Inflammatory macrophage treated with lipopolysaccharide for 1 hour (primary cell): ENCODE data around the gene ALX3.
"Not testable (repeated sequence)": the region's sequence is repeated elsewhere in the genome, so short reads cannot be mapped to it uniquely, and the experiment has no call there.

Experiments
- DNase-seq, 2 donors: peaks; one replicate each; pipeline ENCODE4 v3.0.0-alpha.2; 2020 to 2022

The ALX3 gene

DNA sequence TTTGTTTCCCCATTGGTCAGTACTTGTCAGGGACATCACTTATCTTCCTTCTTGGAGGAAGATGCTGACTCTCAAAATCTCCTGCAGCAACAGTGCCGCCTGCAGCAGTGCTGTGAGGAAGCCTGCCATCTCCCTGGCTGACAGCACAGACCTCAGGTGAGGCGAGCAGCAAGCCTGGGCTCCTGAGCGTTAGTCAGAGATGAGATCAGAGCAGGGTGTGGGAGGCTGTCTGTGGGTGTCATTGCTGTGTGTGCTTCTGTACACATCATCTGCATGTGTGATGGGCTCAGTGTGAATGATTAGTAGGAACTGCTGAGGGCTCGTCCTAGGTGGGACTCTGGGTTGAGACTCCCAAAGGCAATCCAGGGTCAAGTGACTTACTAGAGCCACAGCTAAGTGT lies 29.9 kb downstream of the ALX3 start:
- peak in 1 of 2 donors; percentile 69 for DNase-seq

DNA sequence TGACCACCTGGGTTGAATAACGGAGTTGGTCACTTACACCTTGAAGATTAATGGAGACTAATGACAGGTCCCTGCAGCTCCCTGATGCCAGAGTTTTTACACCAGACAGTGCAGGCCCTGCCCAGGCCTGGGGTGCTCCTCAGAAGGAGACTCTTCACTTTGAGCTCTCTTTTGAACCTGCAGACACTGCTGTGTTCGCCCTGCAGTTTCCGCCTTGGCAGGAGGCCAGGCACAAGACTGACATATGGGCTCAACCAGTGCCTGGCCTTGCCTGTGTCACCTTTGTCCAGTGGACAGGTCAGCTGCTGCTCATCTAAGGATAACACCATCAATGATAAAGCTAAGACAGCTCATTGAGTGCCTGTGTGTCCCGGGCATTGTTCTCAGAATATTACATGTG lies 30.8 kb downstream of the ALX3 start:
- no peak for DNase-seq

DNA sequence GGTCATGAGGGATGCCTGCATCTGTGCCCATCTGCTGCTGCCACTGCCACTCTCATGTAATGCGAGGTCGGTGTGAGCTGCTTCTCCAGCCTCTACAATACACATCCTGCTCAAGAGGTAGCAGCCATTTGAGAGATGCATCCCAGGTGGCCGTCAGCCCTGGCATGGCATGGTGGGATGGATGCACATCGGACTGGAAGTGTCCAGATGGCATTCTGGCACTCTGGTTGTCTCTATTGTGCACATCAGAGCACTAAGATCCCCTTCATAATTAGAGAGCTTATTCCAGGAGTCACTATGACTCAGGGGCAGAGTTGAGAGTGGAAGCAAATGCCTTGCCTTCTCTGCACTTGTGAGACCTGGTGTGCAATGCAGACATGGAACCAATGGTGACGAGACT lies 32.2 kb downstream of the ALX3 start:
- DNase-seq: no peak

DNA sequence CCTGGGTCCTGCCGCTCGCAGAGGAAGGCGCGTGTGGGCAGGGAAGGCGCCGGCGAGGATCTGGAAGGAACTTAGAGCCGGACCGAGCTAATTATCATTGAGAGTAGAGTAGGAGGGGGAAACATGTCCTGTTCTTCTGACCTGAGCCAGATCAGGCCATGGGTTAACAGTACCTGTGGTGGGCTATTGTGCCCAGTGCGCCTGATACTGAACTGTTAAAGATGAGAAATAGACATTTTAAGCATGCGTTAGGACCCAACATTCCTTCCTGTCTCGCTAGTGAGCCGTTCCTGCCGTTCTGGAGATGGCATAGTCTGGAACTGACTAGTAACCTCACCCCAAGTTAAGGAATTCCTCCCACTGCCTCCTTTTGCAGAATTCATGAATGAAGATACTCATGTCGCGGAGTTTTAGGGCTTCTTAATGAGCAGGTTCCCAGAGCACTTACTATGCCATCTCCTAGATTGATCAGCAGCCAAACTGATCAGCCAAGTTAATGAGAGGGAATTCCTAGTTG lies 35.2 kb downstream of the ALX3 start:
- no peak for DNase-seq

DNA sequence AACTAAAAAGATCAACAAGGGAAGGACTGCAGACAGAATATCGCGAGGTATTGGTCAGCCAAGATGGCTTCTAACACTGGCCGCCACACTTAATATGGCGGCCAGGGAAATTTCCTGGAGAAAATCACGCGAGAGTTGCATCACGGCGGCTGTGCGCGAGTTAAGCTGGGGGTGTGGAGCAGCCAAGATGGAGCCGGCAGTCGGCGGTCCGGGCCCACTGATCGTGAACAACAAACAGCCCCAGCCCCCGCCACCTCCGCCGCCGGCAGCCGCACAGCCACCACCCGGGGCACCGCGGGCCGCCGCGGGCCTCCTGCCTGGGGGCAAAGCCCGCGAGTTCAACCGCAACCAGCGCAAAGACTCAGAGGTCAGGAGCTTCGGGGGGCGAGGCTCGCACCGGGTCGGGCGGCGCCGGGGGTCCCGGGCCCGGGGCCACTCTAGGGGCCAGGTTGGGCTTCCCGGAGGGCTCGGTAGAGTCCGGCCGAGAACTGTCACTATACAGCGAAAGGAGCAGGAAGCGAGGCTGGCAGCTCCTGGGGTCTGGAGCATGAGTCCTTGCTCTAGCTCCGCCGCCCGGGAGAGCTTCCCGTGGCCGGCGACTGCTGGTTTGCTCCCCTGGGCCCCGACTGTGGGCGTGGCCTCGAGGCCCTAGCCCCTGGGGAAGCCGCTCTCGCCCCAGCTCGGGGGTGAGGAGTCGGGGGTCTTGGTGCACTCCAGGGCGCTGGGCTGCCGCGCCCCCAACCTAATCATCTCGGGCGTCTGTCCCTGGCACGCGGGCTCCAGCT lies 35.8 kb downstream of the ALX3 start, which contains the start of gene STRIP1:
STRIP1 (plus strand) TSS at position 174 of the 785 bp plus-strand sequence; CDS start at position 188, 14 bp downstream.
- peak; percentile 95 to 99 for DNase-seq

DNA sequence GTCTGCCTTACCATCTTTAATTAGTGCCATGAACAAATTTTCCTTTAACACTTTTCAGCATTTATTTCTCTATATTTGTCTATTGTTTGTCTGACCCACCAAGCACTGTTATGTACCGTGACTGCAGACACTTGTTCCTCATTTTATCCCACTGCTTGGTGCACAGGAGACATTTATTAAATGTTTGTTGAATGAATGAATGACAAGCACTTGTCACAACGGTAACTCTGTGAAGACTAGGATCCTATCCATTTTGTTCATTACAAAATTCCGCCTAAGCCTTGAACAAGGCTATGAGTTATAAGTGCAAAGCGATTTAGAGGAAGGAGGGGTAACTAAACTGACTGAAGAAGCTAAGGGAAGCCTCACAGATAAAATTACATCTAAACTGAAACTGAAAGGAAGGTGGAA lies 36.4 kb downstream of the ALX3 start:
- no peak for DNase-seq

DNA sequence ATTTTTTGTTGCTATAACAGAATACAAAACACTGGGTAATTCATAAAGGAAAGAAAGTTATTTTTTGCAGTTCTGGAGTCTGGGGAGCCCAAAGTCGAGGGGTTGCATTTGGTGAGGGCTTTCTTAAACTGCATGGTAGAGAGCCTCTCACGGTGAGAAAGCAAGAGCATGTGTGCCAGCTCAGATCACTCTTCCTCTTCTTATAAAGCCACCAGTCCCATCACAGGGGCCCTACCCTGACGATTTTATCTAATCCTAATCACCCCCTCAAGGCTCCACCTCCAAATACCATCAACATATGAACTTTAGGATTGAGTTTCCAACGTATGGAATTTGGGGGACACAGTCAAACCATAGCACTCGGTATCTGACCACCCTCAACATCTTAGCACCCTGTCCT lies 37.1 kb downstream of the ALX3 start:
- DNase-seq: no peak

DNA sequence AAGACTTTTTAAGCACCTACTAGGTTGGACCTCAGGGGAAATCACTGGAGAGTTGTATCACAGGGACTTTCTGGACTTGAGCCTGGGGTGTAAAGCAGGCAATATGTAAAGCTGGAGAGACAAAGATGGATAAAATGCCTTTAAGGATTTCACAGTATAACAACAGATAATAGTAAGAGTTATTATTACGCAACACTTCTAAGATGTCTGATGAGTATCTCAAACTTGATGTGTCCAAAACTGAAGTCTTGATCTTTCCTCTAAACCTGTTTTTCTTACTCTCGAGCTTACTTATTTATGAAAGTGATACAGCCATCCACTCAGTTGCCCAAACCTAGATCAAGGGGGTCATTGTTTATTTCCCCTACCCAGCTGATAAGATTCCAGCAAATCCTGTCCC lies 38.1 kb downstream of the ALX3 start:
- DNase-seq: no peak

DNA sequence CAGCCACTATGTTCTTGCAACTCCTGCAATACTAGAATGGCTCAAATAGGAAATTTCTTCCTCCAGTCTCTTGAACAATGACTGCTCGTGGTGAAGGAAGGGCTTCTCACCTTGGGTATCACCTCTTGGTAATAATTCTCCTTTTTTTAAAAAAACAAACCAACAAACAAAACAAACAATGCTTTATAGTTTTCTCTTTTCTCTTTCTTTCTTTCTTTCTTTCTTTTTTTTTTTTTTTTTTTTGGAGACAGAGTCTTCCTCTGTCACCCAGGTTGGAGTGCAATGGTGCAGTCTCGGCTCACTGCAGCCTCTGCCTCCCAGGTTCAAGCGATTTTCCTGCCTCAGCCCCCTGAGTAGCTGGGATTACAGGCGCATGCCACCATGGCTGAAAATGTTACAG lies 39.8 kb downstream of the ALX3 start:
- not testable (repeated sequence) for DNase-seq

DNA sequence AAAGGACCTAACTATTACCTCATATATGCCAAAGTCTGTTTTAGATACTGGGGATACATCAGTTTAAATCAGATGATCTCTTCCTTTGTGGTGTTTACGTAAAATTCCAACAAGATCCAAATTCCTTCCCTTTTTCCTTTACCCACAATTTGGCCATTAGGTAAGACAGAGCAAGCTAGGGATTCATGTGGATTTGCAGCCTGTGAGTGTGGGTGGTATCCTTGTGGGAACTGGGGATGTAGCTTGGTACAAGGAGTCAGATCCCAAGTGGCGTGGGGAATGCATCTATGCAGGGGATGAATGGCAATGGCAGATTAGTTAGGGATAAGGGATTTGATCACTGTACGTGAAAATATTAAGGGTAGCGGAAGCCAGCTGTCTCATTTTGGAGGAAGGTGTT lies 45.9 kb downstream of the ALX3 start:
- DNase-seq: no peak

DNA sequence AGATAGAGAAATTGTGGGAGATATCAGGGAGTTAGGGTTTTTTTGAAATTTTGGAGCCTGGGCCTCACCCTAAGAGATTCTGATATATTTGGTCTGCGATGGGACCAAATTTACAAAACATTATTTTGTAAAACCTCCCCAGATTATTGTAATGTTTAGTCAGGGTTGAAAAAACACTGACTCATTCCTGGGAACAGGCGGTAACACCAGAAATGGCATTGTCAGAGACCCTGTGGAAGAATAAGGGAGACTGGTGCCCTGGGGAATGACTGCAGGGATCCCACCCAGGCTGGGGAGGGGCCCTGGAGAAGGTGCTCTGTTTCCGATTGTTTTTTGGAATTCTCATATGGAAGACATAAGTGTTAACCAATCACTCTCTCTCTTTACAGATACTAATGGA lies 49.2 kb downstream of the ALX3 start:
- no peak for DNase-seq

DNA sequence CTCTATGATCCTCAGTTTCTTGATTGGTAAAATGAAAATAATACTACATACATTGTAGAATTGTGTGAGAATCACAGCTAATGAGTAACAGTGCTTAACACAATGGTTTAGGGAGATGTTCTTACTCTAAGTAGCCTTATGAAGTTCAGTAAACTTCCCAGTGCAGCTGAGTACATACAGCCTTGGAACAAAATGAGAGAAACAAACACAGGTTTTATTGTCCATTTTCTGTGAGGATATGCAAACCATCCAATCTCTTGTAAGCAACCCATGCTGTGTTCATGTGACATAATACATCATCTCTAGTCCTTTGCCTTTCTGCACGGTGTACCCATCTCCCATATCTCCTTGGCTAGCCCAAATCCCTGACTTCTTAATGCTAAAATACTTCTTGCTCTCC lies 50.7 kb downstream of the ALX3 start:
- DNase-seq: no peak

DNA sequence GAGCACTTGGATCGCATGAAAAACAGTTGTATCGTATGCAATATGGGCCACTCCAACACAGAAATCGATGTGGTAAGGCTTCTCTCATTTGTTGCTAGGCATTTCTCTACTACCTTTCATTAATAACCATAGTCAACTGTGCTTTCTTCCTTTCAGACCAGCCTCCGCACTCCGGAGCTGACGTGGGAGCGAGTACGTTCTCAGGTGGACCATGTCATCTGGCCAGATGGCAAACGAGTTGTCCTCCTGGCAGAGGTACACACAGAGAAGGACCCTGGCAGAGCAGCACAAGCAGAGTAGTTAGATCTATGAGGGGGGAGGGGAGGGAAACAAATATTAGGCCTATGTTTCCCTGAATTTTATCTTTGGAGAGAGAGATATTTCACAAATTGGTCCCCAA lies 52.1 kb downstream of the ALX3 start:
- no peak for DNase-seq

DNA sequence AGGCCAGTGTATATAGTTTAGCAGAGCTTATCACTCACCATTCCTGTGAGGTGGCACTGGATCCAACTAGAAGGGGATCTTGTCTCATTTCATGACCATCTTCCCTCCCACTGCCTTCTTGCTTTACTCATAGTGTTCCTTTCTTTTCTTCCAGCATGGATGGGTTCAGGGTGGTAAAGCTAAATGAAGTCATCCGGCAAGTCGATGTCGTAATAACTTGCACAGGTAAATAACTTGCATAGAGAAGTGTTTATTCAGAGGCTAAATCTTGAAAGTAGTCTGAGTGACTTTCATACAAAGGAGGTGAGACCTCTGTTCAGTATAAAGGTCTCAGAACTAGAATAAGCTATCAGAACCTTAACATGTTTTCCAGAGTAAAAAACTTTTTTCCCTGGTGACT lies 52.7 kb downstream of the ALX3 start:
- DNase-seq: no peak

DNA sequence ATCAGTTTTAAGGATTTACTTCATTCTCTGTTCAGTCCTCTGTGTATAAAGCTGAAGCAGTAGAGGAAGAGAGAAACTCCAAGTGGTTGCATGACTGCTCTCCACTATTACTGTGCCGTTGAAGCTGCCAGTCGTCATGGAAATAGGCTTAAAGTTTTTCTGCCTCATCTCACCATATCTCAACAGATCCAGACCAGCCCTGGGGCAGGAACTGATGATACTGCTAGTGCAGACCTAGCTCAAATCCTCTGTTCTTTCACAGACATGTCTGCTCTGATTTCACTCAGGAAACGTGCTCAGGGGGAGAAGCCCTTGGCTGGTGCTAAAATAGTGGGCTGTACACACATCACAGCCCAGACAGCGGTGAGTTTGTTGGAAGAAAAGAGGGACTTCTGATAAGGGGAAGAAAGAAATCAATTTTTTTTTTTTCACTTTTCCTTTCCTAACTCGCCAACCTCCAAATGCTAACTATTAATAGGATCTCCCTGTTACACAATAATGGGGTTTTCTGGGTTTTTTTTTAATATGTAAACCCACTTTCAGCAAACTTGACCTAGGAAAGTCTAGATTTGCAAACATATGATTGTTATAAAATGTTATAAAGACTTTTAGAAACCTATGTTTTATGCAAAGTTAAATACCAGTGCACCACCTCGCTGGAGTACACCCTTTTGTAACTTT lies 58.2 kb downstream of the ALX3 start:
- peak; percentile 75 to 81 for DNase-seq

DNA sequence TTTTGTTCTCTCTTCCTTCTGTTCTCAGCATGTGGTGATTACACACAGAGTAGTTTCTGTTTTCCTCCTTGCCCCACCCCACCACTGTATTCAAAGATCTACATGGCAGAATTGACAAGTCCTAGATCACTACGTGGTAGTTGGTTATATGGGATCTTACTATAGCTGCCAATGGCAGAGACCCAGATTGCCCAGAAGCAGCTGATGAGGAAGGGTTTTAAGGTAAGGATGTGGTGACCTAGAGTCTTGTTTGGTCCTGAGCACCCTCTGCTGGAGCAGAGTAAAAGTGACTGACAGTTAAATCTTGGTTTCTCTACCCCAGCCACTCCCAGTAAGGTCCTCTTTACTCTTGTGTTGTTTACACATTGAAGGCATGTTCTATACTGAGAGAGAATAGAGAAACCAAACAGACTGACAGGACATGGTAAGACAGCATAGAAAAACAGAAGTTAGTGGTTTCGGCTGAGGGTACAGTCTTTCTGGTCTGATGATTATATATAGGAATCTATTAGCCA lies 58.9 kb downstream of the ALX3 start:
- DNase-seq: peak; percentile 65 to 73
